SW480 (cell line): ENCODE results near the gene ARL5B.
"Not testable (repeated sequence)": the region's sequence is repeated elsewhere in the genome, so short reads cannot be mapped to it uniquely, and the experiment has no call there.

Experiments
- DNase-seq: peaks from one replicate; pipeline ENCODE4 v3.0.0-alpha.2; 2016; ENCODE audit warnings: low spot score

Gene ARL5B

GRCh38 chr10:18659125-18659818 is at the start of gene ARL5B:
TSS of gene ARL5B (plus strand) at chr10:18659431. CDS start at chr10:18659638, 207 bp downstream.
- DNase-seq, result peak; percentile 93

DNA sequence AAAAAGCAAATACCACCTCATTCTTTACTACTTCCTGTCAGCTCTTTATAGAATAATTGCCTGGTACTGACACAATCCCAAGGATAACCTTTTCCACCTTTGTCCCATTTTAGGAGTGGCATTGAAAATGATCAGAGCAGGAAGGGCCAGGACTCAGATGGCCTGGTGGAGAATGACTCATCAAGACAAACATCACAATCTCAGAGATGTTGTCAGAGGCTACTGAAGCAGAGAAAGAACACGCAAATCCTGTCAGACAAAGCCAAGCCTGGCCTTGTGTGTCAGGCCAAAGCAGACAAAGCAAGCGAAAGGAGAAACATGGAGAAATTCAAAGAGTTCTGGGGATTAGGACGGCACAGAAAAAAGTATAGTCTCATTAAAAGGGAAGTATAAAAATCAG is 48.7 kb upstream of the ARL5B start:
- DNase-seq, result peak; percentile 52

- DNase-seq, result no peak
Observed at GRCh38 chr10:18611168-18611567, 48.1 kb upstream of the ARL5B start.

DNA sequence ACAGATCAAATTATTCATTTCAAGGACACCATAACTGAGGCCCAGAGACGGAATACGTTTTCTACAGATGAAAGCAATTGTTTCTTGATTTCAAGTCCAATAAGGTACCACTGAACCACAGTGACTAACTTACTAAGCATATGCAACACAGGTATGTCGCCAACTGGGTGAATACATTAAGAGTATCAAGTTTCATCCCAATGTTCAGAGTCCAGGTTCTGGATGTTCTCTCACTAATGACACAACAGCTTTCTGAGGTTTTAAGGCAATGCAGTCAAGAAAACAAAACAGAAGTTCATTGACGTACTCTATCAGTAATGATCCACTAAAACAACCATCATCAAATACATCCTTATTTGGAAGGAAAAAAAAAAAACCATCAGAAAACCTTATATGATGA is 43.6 kb upstream of the ARL5B start:
- peak; percentile 44 for DNase-seq

GRCh38 chr10:18616337-18616736 is 42.9 kb upstream of the ARL5B start:
- DNase-seq, result no peak

GRCh38 chr10:18619016-18619415 is 40.2 kb upstream of the ARL5B start:
- no peak for DNase-seq

- no peak for DNase-seq
Observed at GRCh38 chr10:18620856-18621255, 38.4 kb upstream of the ARL5B start.

- not testable (repeated sequence) for DNase-seq
Observed at GRCh38 chr10:18623671-18624070, 35.6 kb upstream of the ARL5B start.

DNA sequence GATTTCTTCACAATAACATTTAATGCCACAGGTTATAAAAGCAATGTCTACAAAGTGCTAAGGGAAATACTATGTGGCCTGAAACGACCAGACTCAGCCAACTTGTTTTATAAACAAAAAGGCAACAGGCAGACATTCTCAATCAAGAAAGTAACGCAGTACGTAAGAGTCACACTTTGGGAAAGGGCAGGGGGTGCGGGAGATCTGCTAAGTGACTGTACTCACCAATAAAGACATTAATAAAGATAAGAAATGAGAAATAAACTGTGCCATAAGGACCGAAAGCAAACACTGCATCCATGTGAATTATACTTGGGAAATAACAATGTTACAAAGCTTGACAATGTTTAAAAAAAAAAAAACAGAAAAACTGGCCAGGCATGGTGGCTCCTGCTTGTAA is 33.3 kb upstream of the ARL5B start:
- DNase-seq, result no peak

DNA sequence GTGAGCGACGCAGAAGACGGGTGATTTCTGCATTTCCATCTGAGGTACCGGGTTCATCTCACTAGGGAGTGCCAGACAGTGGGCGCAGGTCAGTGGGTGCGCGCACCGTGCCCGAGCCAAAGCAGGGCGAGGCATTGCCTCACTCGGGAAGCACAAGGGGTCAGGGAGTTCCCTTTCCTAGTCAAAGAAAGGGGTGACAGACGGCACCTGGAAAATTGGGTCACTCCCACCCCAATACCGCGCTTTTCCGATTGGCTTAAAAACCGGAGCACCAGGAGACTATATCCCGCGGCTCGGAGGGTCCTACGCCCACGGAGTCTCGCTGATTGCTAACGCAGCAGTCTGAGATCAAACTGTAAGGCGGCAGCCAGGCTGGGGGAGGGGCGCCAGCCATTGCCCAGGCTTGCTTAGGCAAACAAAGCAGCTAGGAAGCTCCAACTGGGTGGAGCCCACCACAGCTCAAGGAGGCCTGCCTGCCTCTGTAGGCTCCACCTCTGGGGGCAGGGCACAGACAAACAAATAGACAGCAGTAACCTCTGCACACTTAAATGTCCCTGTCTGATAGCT is 31.7 kb upstream of the ARL5B start:
- peak; percentile 63 for DNase-seq

DNA sequence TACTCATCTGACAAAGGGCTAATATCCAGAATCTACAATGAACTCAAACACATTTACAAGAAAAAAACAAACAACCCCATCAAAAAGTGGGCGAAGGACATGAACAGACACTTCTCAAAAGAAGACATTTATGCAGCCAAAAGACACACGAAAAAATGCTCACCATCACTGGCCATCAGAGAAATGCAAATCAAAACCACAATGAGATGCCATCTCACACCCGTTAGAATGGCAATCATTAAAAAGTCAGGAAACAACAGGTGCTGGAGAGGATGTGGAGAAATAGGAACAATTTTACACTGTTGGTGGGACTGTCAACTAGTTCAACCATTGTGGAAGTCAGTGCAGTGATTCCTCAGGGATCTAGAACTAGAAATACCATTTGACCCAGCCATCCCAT is 26.7 kb upstream of the ARL5B start:
- not testable (repeated sequence) for DNase-seq

- DNase-seq, result no peak
Observed at GRCh38 chr10:18635995-18636394, 23.2 kb upstream of the ARL5B start.

DNA sequence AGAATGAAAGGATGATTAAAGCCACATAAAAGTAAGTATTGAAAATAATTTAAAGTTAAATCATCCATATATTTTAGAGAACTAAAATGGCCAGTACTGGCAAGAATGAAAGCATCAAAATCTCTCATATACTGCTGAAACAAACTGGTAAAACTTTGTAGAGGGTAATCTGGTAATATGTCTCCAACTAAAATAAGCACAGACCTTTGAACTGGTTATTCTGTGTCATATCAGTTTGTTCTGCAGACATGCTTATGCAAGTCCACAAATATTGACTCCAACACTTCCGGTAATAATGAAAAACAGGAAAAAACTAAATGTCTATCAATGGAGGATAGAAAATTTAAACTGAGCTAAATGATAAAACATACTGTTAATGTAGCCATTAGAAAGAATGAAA is 21.8 kb upstream of the ARL5B start:
- not testable (repeated sequence) for DNase-seq

GRCh38 chr10:18639719-18640118 is 19.5 kb upstream of the ARL5B start:
- not testable (repeated sequence) for DNase-seq

DNA sequence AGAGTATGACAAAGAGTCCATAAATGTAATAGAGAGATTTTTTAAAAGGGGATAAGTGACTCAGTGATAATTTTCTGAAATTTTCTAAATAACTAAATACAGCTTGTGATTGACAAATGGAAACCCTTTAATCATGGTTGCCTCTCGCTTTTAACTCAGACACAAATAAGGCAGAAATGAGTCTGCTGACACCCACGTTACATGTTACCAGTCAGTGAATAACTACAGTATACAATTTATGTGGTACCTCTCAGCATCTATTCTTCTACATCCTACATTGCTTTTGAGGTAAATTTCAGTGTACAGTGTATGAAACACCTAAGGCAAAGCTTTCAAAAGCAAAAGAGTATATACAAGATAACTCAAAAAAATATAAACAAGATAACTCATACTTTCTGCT is 12.1 kb upstream of the ARL5B start:
- no peak for DNase-seq

DNA sequence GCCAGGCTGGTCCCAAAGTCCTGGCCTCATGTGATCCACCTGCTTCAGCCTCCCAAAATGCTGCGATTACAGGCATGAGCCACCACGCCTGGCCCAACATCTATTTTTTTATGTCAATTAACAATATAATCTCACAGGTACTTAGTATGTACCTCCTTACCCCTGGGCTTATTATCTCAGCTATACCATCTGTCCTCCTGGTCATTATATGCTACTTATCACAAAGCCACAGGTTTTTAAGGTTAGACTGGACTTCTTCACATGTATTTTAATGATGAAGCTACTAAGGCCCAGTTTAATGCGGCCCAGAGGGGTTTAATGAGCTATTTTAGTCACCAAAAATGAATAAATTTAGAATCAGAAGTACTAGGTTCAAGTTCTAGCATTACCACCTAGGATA is 11.3 kb upstream of the ARL5B start:
- no peak for DNase-seq

DNA sequence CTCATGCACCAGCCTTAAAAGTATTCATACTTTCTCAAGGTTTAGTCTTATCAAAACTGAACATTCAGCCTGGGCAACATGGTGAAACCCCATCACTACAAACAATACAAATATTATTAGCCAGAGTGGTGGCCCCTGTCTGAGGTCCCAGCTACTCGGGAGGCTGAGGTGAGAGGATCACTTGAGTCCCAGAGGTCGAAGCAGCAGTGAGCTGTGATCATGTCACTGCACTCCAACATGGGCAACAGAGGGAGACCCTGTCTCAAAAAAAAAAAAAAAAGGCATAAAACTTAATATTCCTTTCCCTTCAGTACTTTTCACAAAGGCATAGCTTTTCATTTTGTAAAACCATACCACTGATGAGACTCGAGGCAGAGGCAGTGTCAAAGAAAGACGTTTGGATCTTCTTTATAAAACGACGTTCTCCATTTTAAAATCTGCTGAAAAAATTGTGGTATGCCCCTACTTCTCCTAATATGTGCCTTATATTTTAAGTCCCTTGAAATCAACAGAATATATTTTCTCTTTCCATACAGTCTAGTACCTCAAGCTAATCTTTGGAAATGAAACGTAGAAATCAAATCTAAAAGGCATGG is 9.8 kb upstream of the ARL5B start:
- no peak for DNase-seq

DNA sequence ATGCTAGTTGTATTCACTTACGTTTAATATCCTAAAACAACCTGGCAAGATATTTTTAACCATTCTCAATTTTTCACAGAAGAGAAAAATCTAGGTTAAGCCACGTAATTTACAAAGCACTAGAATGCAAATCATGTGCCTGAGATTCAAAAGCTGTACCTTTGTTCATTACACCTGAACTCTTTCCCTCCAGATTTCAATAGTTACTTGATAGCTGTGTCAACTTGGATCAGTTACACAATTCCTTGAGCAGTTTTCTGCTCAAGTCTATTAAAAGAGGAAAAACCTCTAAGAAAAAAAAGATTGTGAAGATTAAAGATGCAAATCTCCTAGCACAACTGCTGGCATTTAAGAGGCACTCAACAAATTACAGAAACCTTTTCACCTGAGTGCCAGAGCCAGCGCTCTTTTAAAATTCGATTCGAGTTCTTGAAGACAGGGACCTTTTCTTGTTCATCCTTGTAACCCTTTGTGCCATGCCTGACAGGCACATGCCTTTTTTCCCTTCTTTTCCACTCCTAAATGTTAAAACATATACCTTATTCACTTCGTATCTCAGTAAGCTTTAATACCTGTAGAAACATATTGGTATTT is 8.7 kb upstream of the ARL5B start:
- DNase-seq, result no peak

- DNase-seq, result peak; percentile 78
Observed at GRCh38 chr10:18651324-18652007, 7.8 kb upstream of the ARL5B start, which contains the start of gene NSUN6. TSS of gene NSUN6 (minus strand) at chr10:18651587. CDS start at chr10:18651203, 384 bp downstream.

DNA sequence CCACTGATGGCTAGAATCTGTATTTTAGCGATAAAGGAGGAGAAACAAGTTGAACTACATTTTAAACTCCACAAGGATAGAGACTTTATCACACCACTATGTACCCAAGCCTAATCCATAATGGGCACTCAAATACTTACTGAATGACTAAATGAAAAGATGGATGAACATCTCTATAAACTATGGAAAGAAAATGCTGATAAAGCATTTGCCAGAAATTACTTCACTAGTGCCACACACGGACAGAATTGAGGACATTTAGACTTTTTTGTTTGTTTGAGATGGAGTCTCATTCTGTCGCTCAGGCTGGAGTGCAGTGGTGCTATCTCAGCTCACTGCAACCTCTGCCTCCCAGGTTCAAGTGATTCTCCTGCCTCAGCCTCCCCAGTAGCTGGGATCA is 6.1 kb upstream of the ARL5B start:
- no peak for DNase-seq

GRCh38 chr10:18656724-18657123 is 2.5 kb upstream of the ARL5B start:
- DNase-seq, result no peak
